Tibial nerve (tissue), 4 donors: Measurements from ENCODE around the gene DLX3. TPM values are rescaled to one million over a fixed set of nuclear protein-coding genes. Genes with fewer than 3 reads are reported as not detected.

Experiments used
- DNase-seq, 2 donors: peaks; one replicate each; pipeline ENCODE4 v3.0.0-alpha.2; 2019; ENCODE audit warnings: low spot score in 2 of 2
- H3K27ac ChIP-seq, 4 donors: fragments of 200-600 bp; sonication (generic) in 3 of 4; one replicate each; pipeline ENCODE4 v1.5.1; 2017 to 2019; ENCODE audit warnings: mild to moderate bottlenecking in 1 of 4
- H3K27me3 ChIP-seq, 2 donors: fragments of 200-600 bp; sonication (generic) in 1 of 2; one replicate each; pipeline versions ENCODE4 v1.5.1 to v1.6.0; 2017 to 2019
- H3K36me3 ChIP-seq, 3 donors: fragments of 200-600 bp; sonication (generic); one replicate each; pipeline ENCODE4 v1.5.1; 2018 to 2019
- H3K4me1 ChIP-seq, 4 donors: fragments of 200-600 bp; sonication (generic) in 3 of 4; one replicate each; pipeline ENCODE4 v1.5.1; 2017 to 2019
- H3K4me3 ChIP-seq, 4 donors: fragments of 200-600 bp; sonication (generic) in 3 of 4; one replicate each; pipeline ENCODE4 v1.5.1; 2017 to 2019; ENCODE audit warnings: mild to moderate bottlenecking in 1 of 4, moderate library complexity in 1 of 4
- H3K9me3 ChIP-seq, 4 donors: fragments of 200-600 bp; sonication (generic) in 3 of 4; one replicate each; pipeline ENCODE4 v1.5.1; 2017 to 2019
- EP300 ChIP-seq, 2 donors: sonication (generic); formaldehyde crosslinking; IDR thresholded peaks; one replicate each; pipeline ENCODE4 v1.6.1; 2017; ENCODE audit warnings: antibody characterized with exemption in 2 of 2, mild to moderate bottlenecking in 1 of 2
- POLR2A ChIP-seq, 2 donors: fragments of 450-650 bp; IDR thresholded peaks; one replicate each; pipeline ENCODE4 v1.6.1; 2017; ENCODE audit warnings: antibody characterized with exemption in 2 of 2, mild to moderate bottlenecking in 2 of 2, moderate library complexity in 2 of 2
- WGBS, 2 donors: methylation state at CpG; one replicate each; pipeline ENCODE4 v1.1.5; 2018; 5-methylcytosine and 5-hydroxymethylcytosine counted together
- total RNA-seq, 4 donors: library from RNA; depleted of rRNA; stranded (reverse); fragments of >200 nt; gene quantifications; one replicate each; pipeline ENCODE4 v1.1.0, GENCODE V29; 2016
- TF ChIP-seq, protein P1 (sequence below), 5 experiments: fragments of 200-600 bp in 3 of 5; fragments of 450-650 bp in 2 of 5; sonication (generic) in 3 of 5; IDR thresholded peaks; one replicate each; pipeline ENCODE4 v1.5.1; 2016 to 2019; ENCODE audit warnings: antibody characterized with exemption in 5 of 5, mild to moderate bottlenecking in 3 of 5, moderate library complexity in 2 of 5

Gene DLX3
- total RNA-seq, 4 donors from 2014 or later = 0.30 TPM; not detected in 3

- WGBS, 2 donors = 54 to 62% methylated on average over 13 of the region's 13 CpGs
Observed at GRCh38 chr17:50020841-50021599, 26.0 kb upstream of the DLX3 start.

DNA sequence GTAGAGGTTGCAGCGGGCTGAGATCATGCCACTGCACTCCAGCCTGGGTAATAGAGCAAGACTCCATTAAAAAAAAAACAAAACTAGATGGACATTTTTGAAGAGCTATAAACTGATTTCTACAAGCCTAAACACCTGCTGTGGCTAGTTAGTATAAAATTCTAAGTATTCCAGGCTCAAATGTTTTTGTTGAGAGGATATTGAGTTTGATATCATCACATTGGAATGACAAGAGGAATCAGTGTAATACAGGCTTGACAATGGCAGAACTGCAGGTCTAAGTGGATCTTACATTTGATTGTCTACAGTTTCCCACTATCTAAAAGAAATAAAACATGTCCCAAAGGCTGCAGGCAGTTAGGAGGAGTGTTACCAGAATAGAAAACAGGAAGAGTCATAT lies 23.9 kb upstream of the DLX3 start:
- no peak for DNase-seq
- Histone ChIP-seq H3K27me3 (no peaks in the 10 kb centered on the region), H3K4me3 (no peak overlapping the region), H3K27ac (no peak overlapping the region), H3K9me3 (peaks cover 0 to 10% (median 0%) of the 10 kb centered on the region in 4 donors), H3K36me3 (no peaks in the 10 kb centered on the region), H3K4me1 (no peaks in the 10 kb centered on the region)
- WGBS, 2 donors = 83 to 90% methylated on average over 1 of the region's 1 CpG
- TF ChIP-seq, protein P1, sequence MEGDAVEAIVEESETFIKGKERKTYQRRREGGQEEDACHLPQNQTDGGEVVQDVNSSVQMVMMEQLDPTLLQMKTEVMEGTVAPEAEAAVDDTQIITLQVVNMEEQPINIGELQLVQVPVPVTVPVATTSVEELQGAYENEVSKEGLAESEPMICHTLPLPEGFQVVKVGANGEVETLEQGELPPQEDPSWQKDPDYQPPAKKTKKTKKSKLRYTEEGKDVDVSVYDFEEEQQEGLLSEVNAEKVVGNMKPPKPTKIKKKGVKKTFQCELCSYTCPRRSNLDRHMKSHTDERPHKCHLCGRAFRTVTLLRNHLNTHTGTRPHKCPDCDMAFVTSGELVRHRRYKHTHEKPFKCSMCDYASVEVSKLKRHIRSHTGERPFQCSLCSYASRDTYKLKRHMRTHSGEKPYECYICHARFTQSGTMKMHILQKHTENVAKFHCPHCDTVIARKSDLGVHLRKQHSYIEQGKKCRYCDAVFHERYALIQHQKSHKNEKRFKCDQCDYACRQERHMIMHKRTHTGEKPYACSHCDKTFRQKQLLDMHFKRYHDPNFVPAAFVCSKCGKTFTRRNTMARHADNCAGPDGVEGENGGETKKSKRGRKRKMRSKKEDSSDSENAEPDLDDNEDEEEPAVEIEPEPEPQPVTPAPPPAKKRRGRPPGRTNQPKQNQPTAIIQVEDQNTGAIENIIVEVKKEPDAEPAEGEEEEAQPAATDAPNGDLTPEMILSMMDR (IDR thresholded peaks at IDR 0.05) = no peak
- no peak for TF ChIP-seq POLR2A (IDR thresholded peaks at IDR 0.05)
- no peak for TF ChIP-seq EP300 (IDR thresholded peaks at IDR 0.05)

More at GRCh38 chr17:50020841-50021599, 26.0 kb upstream of the DLX3 start:
- H3K4me3 ChIP-seq = no peak overlapping the region
- H3K9me3 ChIP-seq = no peaks in the 10 kb centered on the region
- H3K27ac ChIP-seq = no peak overlapping the region
- DNase-seq = no peak
- TF ChIP-seq, protein P1 (IDR thresholded peaks at IDR 0.05) = no peak
- TF ChIP-seq POLR2A (IDR thresholded peaks at IDR 0.05) = no peak
- no peak for TF ChIP-seq EP300 (IDR thresholded peaks at IDR 0.05)
- H3K4me1 ChIP-seq = no peaks in the 10 kb centered on the region
- H3K27me3 ChIP-seq = no peaks in the 10 kb centered on the region
- no peaks in the 10 kb centered on the region for H3K36me3 ChIP-seq

- Histone ChIP-seq H3K36me3 (no peaks in the 10 kb centered on the region), H3K4me3 (no peak overlapping the region), H3K9me3 (peaks cover 0 to 38% (median 0%) of the 10 kb centered on the region in 4 donors), H3K27ac (no peak overlapping the region), H3K27me3 (peaks cover 0 to 4% of the 10 kb centered on the region in 2 donors), H3K4me1 (no peaks in the 10 kb centered on the region)
- no peak for DNase-seq
- 76 to 91% methylated on average over 2 of the region's 2 CpGs for WGBS, 2 donors
- TF ChIP-seq POLR2A (IDR thresholded peaks at IDR 0.05) (no peak), EP300 (IDR thresholded peaks at IDR 0.05) (no peak)
- TF ChIP-seq, protein P1 (IDR thresholded peaks at IDR 0.05) = no peak
Observed at GRCh38 chr17:50015146-50015545, 20.1 kb upstream of the DLX3 start.

GRCh38 chr17:50014471-50015088 lies 19.6 kb upstream of the DLX3 start:
- Histone ChIP-seq H3K9me3 (peaks cover 0 to 44% (median 0%) of the 10 kb centered on the region in 4 donors), H3K27me3 (peaks cover 0 to 10% of the 10 kb centered on the region in 2 donors), H3K4me3 (no peak overlapping the region), H3K36me3 (no peaks in the 10 kb centered on the region), H3K4me1 (no peaks in the 10 kb centered on the region), H3K27ac (no peak overlapping the region)
- 30 to 36% methylated on average over 1 of the region's 1 CpG for WGBS, 2 donors
- TF ChIP-seq POLR2A (IDR thresholded peaks at IDR 0.05) = no peak
- TF ChIP-seq, protein P1 (IDR thresholded peaks at IDR 0.05) = no peak
- TF ChIP-seq EP300 (IDR thresholded peaks at IDR 0.05) = no peak
- DNase-seq = no peak

- Histone ChIP-seq H3K27me3 (peaks cover 0 to 11% of the 10 kb centered on the region in 2 donors), H3K27ac (no peak overlapping the region), H3K4me1 (no peaks in the 10 kb centered on the region), H3K9me3 (peaks cover 0 to 54% (median 0%) of the 10 kb centered on the region in 4 donors), H3K36me3 (no peaks in the 10 kb centered on the region), H3K4me3 (no peak overlapping the region)
- no peak for DNase-seq
- TF ChIP-seq EP300 (IDR thresholded peaks at IDR 0.05) (no peak), POLR2A (IDR thresholded peaks at IDR 0.05) (no peak)
- TF ChIP-seq, protein P1 (IDR thresholded peaks at IDR 0.05) = no peak
- 92 to 100% methylated on average over 2 of the region's 2 CpGs for WGBS, 2 donors
Observed at GRCh38 chr17:50013079-50013478, 18.1 kb upstream of the DLX3 start.
